Stimulated activated CD8-positive, alpha-beta memory T cell treated with anti-CD3 and anti-CD28 coated beads, Interleukin-4, amount 100 ng/mL, for 24 hours (primary cell): ENCODE results near the gene SEMA6C.

Source experiments
- DNase-seq: peaks from one replicate; pipeline ENCODE4 v3.0.0-alpha.2; 2020; ENCODE audit warnings: low read depth

SEMA6C gene

DNA sequence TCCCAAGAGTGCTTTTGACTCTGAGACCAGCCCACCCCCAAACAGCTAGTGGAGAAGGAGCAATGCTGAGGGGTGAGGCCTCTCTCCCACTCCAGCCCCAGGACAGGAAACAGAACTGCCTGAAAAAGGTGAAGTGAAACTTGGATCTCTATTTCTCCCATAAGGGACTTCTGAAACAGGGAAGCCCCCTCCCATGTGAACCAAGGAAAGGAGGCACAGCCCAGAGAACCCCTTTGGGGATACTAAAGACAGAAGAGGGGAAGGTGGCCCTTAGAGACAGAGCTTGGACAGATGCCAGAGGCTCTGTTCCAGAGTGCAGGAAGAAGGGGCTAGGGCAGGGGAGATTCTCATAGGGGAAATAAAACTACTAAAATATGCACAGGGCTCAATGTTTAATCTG lies 12.9 kb upstream of the SEMA6C start:
- no peak for DNase-seq

DNA sequence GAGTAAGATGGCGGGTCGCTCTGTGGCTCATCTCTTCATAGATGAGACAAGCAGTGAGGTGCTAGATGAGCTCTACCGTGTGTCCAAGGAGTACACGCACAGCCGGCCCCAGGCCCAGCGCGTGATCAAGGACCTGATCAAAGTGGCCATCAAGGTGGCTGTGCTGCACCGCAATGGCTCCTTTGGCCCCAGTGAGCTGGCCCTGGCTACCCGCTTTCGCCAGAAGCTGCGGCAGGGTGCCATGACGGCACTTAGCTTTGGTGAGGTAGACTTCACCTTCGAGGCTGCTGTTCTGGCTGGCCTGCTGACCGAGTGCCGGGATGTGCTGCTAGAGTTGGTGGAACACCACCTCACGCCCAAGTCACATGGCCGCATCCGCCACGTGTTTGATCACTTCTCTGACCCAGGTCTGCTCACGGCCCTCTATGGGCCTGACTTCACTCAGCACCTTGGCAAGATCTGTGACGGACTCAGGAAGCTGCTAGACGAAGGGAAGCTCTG lies 12.4 kb upstream of the SEMA6C start:
- no peak for DNase-seq

DNA sequence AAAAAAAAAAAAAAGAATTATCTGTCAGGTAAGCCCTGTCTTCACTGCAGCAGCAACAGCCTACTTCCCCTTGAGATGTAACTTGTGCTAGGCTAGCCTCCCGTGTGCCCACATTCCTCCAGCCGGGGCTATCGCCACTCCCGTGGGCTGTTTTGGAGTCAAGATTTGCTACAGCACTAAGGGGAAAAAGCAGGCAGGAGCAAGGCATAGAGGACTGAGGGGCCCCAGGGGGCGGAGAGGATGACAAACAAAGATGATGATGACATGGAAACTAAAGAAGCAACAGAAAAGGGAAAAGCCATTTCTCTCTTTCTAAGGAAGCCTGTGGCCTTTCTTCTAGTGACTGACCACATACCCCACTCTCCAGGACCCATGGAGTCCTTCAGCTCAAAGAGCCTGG lies 11.9 kb upstream of the SEMA6C start:
- peak; percentile 42 for DNase-seq

DNA sequence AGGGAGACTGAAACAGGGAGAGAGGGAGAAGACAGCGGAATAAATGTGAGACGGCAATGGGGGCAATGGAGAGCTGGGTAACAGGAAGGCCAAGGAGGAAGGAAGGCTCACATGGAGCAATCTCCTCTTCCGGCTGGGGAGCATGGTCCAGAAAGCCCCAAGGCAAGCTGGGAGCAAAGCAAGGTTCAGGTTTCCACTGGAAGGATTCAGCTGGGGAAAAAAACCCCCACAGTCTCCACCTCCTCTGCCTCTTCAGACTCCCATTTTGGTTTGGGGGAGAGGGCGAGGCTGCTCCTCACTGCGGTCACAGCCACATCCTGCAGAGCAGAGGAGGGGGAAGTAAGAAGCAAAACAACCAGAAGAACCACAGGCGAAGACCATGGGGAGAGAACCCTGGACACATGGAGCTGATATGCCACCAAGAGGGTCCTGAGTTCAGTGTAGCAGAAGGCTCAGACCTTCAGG lies 10.7 kb upstream of the SEMA6C start:
- peak; percentile 49 for DNase-seq

DNA sequence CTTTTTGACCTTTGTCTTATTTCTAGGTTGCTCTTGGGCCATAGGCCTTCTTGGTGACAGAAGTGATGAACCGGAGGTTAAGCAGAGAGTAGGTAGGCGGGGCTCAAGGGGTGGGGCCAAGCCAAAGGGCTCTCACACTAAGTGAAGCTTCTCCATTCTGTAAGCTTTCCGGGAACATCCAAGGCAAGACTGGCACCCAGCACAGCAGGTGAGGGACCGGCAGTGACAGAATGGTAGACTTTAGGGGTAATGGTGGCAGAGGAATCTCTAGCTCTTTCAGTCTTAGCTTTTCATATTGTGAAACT lies 10.0 kb upstream of the SEMA6C start, which contains the start of gene TNFAIP8L2:
TNFAIP8L2 (plus strand) TSS at position 135 of the 305 bp plus-strand sequence. CDS start 2,049 bp downstream, outside the sequence.
- DNase-seq = peak; percentile 71

DNA sequence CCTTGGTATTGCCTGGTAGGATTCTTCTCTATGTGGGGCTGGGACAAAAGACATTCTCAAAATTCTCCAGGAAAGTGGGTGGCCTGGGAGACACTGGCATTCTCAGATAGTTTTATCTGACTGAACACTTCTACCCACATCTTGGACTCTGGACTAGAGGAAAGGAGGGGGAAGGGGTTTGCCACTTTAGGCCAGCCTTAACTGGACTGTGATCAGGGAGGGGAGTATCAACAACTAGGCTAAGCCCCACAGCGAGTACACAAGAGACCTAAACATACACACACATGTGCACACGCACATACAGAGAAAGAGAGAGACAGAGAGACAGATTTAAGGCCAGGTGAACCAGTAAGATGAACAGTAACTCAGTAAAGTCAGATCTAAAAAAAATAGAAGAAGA lies 1.2 kb upstream of the SEMA6C start:
- DNase-seq = no peak

DNA sequence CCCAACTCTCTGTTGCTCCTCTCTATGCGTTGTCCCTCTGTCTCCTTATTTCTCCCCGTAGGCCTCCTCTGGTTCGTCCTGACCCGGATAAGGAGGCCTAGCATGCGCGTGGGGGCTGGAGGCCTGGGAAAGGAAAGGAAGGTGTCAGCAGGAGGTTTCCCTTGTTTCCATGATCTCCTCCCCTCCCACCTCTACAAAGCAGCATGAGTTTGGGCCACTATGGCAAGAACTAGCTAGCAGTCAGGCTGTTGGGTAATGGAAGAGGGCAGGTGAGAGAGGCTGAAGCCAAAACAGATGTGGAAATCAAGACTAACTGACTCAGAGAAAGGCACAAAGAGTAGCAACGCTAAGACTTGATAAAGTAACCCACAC lies 687 bp upstream of the SEMA6C start:
- no peak for DNase-seq

DNA sequence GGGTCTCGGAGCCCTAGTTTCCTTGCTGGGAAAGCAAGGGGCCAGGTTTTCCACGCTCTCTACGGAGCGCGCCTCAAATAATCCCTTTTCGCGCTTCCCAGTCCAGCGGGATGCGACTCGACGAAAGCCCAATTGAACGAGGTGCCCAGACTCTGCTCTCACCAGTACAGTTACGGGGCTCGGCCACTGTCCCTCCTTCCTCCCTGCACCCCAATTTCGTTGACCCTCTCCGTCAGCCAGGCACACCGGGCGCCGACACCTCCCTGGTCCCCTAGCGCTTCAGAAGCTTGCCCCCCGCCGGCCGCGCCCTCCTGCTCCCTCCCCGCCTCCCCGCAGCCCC lies 389 bp downstream of the SEMA6C start:
- no peak for DNase-seq

DNA sequence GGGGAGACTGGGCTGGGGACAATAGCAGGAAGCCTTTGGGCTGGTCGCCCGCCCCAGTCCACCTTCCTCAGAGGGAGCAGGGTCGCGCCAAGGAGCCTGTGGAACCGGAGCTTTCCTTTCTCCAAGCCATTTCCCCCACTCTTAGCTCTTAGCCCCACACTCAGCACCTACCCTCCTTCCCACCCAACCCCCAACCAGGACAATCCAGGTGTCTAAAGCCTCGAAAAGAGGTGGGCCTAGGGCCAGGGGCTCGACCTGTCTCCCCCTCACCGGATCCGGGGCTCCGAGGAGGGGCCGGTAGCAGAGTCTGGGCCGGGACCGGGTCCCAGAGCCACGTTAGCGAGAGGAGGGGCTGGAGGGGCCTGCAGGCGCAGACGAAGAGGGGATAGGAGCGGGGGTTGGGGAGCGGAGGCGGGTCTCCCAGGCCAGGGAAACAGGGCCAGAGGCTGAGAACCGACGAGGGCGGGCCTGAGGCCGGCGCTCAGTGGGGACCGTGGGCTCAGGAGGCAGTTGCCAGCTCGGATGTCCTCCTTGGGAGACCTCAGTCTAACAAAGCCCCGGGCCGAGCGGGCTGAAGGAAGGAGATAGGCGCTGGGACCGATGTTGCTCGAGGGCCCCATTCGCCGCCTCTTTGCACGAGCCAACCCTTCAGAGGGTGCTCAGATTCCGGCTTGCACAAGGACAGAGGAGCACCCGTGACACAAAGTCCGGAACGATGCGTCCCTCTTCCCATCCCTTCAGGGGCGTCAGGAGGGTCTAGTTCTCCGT lies 943 bp downstream of the SEMA6C start:
- DNase-seq = no peak

DNA sequence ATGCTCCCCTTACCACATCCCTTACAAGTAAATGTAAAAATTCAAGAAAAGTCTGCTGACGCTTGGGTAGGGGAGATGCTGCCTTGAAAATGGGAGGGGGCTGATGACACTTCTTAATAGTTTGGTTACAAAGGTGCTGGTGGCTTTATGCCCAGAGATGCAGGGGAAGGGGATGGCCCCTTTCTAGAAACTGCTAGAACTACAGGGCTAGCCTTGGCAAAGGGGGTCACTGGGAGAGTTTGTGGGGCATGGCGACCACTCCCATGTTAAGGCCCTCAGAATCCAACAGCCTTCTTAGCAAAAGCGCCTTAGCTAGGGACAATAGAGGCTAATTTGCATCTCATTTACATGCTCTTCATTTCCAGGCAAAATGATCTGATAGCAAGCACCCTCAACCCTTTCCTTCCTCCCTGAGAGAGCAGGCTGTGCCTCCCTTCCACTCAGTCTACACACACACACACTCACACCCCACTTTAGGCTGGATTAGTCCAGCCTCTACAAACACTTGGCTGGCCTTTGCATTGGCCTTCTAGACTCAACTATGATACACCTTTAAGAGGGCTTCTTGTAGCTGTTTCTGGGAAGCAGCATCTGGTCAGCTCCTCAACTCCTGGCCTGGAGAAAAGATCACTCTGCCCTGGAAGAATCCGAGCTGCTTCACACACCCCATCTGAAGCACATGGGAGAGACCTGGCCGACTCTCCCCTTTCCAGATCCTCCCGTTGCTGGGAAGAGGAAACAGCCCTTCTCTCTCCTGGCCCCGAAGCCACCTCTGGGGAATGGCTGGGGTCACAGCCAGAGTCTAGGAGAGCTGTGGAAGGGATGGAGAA lies 1.7 kb downstream of the SEMA6C start:
- no peak for DNase-seq

DNA sequence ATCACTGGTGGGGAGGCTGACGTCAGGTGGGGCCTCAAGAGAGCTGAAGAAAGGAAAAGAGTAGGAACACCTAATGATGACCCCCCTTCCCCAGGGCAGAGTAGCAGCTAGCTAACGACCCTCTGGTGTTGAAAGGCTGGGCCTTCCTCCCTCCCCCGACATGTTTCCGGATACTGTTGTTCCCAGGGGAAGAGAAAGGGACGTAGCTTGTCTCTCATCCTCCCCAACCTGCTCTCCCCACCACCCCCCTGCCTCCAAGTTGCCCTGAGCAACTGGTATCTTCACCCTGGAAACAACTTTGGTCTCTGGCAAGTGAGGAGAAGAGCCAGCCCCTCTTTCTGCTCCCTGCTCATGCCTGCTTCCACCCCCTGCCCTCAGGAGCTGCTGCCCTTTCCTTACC lies 2.4 kb downstream of the SEMA6C start:
- DNase-seq = no peak

DNA sequence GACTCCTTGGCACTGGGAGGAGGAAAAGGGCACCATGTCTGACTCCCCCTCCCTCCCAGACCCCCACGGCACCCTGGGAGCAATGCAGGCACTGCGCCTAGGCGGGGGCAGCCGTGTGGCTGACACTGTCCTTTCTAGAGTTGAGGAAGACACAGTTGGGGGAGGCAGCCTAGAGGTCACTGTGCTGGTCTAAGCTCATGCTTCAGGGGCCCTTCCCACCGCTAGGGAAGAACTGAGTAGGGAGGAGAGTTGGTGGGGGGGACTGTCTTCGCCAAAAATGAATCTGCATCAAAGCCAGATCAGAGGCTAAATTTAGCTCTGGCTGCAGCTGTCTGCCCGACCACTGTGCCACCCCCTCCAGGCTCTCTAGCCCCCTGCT lies 3.4 kb downstream of the SEMA6C start:
- DNase-seq = no peak

DNA sequence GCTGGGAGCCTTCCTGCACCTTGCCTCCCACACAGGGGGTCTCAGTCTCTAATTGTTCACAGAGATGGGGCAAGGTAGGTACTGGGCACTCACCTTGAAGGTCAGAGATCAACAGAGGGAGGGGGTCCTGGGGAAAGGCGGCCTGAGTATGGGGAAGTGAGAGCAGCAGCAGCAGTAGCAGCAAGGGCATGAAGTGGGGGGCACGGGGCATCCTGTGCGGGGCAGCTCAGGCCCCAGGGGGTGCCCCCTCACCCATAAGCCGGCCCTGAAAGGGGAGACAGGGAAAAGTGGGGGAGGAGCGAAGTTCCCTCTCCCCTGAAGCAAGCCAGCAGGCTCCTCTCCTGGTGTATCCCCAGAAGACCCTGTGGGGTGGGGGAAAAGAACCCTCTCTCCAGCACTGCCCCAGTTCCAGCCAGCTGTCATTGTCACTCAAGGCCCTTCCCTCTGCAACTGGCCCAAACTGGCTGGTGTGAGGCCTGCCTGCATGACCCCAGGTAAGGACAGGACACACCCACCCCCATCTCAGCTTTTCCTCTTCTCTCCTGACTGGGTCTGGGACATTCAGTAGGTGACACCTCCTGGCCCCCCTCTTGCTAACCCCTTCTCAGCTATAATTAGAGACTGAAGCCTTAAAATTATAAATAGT lies 3.9 kb downstream of the SEMA6C start:
- no peak for DNase-seq

DNA sequence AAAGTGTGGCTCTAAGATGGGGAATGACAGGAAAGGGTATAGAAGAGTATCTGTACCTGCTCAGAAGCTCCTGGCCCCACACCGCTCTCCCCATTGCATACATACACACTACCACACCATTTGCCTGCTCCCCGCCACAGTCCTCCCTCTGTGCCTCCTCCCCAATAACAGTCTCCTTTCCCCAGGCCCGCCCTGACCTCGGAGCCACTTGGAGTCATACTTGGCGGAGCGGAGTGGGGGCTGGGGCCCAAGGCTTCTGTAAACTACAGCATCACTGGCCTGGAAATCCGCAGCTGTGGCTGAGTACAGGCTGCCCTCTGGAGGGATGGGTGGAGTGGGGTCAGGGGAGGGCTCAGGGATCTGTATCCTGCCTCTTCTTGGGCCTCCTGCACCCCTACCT lies 8.6 kb downstream of the SEMA6C start:
- no peak for DNase-seq

DNA sequence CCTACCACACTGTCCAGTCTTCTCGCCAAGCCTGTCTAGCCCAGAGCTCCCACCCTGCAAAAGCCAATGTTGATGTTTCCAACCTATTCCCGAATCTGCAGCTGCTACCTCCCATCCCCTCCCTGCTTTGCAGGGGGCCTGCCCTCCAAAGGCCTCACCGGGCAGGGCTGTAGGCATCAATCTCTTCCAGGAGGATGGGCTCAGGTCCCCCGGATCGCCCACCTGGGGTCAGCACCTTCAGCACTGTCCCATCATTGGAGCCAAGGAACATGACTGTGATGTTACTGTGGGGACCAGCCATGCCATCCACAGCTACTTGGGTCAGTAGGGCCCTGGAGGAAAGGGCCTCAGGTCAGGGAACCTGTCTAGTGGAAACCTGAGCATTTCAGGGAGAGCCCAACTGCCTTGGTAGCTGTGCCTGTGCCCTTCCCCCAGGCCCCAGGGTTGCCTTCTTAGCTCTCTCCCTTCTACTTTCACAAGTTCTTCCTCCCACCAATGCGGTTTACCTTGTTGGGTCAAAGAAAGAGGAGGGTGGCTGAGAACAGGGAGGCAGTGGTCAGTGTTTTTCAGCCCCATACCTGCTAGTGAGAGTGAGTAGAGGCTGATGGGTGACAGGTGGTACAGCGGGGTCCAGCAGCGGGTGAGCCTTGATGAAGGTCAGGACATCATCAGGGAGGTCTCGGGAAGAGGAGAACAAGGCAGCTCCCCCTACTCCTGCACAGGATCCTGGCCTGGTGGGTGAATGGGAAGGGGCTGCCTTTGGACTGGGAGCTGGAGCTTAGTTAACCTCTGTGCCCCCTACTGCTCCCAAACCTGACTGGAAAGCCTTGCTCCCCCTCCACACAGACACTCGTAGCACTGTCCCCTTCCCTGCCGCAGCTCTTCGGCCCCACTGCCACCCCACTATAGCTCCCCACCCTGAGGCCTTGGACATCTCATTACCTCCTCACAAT lies 10.7 kb downstream of the SEMA6C start:
- no peak for DNase-seq

DNA sequence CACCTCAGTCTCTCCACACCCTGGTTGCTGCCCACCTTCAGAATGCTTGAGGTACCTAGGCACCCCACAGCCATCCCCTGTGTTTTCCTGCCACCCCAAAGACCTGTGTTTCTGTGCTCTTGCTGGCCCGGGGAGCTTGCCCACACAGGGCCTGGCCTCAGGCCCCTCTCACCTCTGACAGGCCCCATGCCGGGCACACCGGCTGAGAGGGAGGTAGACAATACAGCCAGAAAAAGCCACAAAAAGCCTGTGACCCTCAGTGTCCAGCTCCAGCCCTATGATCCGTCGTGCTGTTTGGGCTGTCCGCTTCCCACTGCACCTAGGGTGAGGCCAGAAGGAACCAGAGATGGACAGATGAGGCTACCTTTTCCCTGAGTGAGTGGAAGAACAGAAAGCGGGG lies 11.4 kb downstream of the SEMA6C start:
- no peak for DNase-seq

DNA sequence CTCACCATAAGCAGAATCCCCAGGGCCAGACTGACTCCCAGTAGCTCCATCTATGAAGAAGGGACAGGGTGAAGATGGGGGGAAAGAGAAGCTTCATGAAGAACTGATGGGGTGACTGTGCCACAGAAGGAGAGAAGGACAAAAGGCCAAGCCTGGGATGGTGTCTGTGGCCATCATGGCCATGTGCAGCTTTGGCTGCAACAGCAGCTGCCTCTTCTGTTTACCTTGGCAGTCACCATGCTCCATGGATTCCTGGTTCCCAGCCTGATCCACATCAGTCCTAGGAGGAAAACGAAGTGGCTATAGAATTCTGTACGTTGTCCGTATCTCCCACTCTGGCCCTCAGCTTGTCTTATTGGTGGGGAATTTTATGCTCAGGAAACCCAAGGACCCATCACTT lies 12.0 kb downstream of the SEMA6C start:
- no peak for DNase-seq

DNA sequence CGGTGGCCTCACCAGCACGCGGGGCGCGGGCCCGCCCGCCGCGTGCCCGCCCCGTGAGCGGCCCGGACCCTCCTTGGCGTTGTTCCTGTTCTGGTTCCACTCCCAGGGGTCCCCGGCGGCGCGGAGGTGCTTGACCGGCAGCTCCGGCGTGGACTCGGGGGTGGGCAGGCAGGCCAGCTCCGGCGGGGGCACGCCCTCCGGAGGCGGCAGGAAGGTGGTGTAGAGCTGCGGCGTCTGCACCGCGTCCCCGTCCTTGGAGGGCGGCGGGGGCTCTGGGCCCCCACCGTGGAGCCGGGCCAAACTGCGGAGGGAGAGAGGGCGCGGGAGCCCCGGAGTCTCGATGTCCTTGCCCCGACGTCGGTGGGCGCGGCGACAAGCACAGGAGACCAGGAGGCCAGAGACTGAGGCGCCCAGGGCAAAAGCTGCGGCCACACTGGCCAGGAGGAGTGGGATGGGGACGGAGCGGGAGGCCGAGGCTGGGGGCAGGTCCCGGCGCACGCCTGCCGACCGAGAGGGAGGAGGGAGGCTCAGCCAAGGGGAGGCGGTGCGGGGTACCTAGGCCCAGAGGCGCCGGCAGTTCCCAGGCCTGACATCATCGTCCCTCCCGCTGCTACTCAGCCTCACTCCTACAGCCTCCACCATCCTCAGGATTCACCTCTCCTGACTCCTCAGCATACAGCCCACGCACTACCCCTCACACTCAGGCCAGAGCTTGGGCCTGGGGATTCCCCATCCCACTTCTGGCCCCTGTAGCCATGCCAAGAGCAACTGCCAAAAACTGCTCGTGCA lies 13.2 kb downstream of the SEMA6C start:
- no peak for DNase-seq

DNA sequence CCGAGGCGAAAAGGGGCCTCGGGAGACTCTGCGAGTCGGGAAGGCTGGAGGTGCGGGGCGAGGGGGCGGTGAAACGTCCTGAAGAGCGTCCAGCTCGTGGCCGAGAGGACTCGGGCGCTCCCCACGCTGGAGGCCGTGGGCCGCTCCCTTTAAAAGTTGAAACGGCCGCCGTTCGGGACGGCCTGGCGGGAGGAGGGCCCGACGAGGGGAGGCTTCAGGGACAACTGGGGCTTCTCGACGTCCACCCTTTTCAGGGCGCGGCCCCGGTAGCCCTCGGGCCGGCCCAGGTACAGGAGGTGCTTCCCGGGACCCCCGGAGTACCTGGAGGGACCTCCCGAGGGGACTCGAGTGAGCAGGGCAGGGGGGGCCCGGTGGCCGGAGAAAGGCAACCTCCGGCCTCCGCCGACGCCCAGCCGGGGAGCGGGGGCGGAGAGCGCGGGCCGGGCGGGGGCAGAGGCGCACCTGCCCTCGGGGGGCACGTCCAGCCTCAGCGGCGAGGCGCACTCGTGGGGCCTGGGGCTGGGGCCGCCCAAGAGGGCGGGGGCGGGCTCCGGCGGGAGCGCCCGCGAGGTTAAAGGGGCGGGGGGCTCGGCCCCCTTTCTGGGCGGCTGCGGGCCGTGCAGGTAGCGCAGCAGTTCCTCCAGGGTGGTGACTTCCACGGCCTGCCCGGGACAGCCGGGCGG lies 14.0 kb downstream of the SEMA6C start:
- no peak for DNase-seq

DNA sequence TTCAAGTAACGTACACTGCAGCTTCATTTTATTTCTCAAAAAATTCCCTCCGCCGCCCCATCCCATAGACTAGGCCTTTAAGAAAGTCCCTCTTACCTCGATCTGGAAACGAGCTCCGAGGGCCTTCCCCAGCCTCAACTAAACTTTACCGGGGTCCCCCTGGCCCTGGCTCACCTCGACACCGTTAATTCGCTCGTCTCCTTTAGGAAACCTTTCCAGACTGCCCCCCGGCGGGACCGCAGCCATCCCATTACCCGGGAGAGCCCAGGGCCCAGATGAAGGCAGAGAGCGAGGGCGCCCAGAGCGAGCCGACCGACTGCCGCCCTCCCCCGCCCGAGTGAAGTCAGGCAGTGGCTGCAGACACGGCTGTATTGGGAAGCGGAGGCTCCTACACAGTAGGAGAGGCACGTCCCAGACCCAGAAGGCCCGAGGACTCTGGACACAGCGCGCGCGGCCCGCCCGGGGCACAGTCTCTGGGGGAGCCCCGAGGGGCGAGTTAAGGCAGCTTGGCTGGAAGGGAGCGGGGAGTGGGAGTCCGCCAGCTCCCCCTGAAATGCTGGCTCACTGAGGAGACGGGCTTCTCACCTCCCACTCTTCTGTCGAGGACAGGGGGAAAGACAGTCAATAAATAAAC lies 14.6 kb downstream of the SEMA6C start:
- no peak for DNase-seq
